PFSK-1 (cell line): ENCODE measurements around the gene MUC22.

Experiments
- POLR2AphosphoS5 ChIP-seq: IDR thresholded peaks from 2 replicates; pipeline ENCODE4 v1.6.1; 2012; ENCODE audit warnings: low read depth, mild to moderate bottlenecking, control low read depth, low read length, moderate library complexity
- SIN3A ChIP-seq: IDR thresholded peaks from 2 replicates; pipeline ENCODE4 v1.6.1; 2012; ENCODE audit warnings: mild to moderate bottlenecking, low read length, moderate library complexity, borderline replicate concordance; ENCODE audit not compliant: insufficient read depth
- TAF1 ChIP-seq: IDR thresholded peaks from 2 replicates; pipeline ENCODE4 v1.6.1; 2012; ENCODE audit warnings: low read length, control low read depth, borderline replicate concordance; ENCODE audit not compliant: insufficient read depth

- TF ChIP-seq TAF1 (no peak), POLR2AphosphoS5 (no peak), SIN3A (no peak)
Observed at GRCh38 chr6:30972816-30973215, 37.5 kb upstream of the MUC22 start.
